HG03558 (cell line): ENCODE results near the gene HMGCR.
A peak's percentile ranks its signal among the peaks of the same experiment; 100 is the strongest.
"Not testable (repeated sequence)": the region's sequence is repeated elsewhere in the genome, so short reads cannot be mapped to it uniquely, and the experiment has no call there.

Experiments
- ATAC-seq: cut with Tn5 transposase; IDR thresholded peaks from one replicate; pipeline ENCODE4 v1.9.1; 2021; ENCODE audit warnings: moderate number of reproducible peaks; ENCODE audit not compliant: unreplicated experiment; ENCODE audit errors: extremely low read depth

HMGCR gene

DNA sequence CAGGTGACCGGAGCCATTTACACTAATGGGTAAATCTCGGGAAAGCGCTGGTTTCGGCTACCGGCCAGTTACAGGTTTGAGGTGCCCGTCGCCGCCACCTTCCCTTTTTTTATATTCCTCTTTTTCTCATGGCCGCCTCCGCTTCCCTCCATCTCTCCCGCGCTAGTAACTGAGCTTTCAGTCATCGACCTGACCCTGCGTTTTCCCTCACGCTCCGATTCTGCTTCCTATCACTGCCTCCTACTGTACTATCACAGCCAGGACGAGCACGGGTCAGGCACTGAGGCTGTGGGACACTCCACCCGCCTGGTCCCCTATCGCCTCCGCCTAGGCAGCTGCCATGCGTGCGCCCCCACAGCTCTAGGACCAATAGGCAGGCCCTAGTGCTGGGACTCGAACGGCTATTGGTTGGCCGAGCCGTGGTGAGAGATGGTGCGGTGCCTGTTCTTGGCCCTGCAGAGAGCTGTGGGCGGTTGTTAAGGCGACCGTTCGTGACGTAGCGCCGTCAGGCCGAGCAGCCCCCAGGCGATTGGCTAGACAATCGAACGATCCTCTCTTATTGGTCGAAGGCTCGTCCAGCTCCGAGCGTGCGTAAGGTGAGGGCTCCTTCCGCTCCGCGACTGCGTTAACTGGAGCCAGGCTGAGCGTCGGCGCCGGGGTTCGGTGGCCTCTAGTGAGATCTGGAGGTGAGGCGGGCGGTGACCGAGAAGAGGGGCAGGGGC lies at the start of gene HMGCR:
Gene HMGCR (plus strand): TSS at position 606 of the 722 bp plus-strand sequence. CDS start 5,386 bp downstream, outside the sequence.
- peak; percentile 96 for ATAC-seq

DNA sequence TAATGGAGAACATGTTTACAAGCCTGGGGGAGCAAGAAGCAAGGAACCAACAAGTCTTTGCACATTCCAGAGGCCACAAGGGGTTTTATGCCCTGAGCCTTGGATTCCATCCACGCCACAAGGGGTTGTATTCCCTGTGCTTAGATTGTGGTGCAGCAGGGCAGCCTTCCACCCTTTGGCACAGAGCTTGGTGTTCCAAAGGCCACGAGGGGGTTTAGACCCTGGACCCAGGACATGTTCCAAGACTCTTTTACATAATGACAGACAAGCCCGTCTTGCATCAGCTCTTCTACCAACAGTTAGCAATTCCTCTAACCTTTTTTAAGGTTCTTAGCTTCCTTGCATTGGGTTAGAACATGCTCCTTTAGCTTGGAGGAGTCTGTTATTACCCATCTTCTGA lies 45.2 kb upstream of the HMGCR start:
- not testable (repeated sequence) for ATAC-seq

- ATAC-seq, result no peak
Observed at GRCh38 chr5:75300084-75300483, 36.9 kb upstream of the HMGCR start.

GRCh38 chr5:75303419-75303818 lies 33.6 kb upstream of the HMGCR start:
- no peak for ATAC-seq

GRCh38 chr5:75304486-75304885 lies 32.5 kb upstream of the HMGCR start:
- ATAC-seq, result not testable (repeated sequence)

DNA sequence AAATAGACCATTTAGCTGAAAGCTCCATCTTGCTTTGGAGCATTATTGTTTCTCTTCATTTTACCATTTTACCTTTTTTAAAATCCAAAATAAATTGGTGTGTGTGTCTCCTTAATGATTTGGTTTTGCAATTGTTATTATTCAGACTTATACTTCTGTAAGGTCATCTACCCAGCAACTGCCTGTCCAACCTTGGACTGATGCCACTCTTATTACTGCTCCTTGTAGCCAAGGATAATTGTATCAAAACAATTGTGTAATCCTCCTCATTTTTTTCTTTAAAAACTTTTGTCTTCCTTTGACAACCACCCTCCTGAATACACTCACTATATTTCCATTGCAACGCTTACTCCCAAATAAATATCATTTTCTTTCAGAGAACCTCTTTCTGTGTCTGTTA lies 30.3 kb upstream of the HMGCR start:
- no peak for ATAC-seq

DNA sequence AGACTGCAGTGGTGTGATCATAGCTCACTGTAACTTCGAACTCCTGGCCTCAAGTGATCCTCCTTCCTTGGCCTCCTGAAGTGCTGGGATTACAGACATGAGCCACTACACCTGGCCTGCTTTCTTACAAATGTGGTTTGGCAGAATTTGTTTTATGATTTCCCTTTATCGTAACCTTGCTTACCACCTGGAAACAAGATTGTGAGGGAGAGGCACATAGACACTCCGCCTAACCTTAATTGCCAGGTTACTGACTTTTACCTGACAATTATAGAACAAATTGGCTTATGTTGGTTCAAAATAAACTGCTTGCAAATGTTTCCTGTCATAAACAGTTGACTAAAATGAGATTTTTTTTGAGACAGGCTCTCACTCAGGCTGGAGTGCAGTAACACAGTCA lies 26.8 kb upstream of the HMGCR start:
- no peak for ATAC-seq

DNA sequence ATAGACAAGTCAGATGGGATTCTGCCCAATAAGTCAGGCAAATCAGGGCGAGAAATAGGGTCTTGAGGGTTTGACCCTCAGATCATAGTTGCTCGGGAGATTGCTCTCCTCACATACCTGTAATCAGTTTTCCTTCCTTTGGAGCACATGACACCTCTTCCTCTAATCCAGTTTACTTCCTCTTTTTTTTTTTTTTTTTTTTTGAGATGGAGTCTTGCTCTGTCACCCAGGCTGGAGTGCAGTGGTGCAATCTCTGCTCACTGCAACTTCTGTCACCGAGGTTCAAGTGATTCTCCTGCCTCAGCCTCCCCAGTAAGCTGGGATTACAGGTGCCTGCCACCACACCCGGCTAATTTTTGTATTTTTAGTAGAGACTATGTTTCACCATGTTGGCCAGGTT lies 17.9 kb upstream of the HMGCR start:
- not testable (repeated sequence) for ATAC-seq

GRCh38 chr5:75319638-75320037 lies 17.4 kb upstream of the HMGCR start:
- ATAC-seq, result no peak

DNA sequence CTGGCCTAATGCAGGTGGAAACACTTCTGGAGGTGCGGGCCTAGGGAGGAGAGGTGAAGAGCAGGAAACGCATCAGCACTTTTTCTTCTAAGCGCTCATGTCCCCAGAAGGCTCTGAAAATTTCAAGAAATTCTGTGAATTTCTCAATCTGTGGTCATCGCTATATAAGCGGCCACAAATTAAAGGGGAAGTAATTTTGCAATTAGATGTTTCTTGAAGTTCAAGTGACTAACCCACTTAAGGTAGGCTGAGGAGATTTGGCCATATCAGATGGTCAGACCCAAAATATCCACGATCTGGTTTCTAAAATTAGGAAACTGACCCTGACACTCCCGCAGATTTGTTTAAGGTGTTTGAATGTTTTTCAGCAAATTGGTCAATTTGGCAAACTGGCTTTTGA lies 16.6 kb upstream of the HMGCR start:
- no peak for ATAC-seq

- no peak for ATAC-seq
Observed at GRCh38 chr5:75322066-75322465, 15.0 kb upstream of the HMGCR start.

DNA sequence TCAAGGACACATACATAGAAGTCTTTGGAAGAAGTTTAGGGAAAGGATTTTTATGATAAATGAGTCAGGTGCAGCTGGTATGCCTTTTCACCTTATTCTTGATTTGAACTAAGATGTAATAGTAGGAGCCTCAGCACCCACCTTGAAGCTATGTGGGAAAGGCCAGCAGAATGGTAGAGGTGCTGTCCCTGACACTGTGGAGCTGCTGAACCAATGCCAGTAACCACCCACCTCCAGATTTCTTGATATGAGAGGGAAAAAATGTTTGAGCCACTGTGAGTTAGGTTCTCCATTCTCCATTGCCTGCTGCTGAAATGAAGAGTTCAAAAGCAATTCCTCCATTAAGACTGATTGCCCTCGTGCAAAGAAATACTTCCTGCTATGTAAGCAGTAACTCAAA lies 12.2 kb upstream of the HMGCR start:
- ATAC-seq, result no peak

GRCh38 chr5:75325242-75325641 lies 11.8 kb upstream of the HMGCR start:
- ATAC-seq, result no peak

- no peak for ATAC-seq
Observed at GRCh38 chr5:75330404-75330803, 6.6 kb upstream of the HMGCR start.

DNA sequence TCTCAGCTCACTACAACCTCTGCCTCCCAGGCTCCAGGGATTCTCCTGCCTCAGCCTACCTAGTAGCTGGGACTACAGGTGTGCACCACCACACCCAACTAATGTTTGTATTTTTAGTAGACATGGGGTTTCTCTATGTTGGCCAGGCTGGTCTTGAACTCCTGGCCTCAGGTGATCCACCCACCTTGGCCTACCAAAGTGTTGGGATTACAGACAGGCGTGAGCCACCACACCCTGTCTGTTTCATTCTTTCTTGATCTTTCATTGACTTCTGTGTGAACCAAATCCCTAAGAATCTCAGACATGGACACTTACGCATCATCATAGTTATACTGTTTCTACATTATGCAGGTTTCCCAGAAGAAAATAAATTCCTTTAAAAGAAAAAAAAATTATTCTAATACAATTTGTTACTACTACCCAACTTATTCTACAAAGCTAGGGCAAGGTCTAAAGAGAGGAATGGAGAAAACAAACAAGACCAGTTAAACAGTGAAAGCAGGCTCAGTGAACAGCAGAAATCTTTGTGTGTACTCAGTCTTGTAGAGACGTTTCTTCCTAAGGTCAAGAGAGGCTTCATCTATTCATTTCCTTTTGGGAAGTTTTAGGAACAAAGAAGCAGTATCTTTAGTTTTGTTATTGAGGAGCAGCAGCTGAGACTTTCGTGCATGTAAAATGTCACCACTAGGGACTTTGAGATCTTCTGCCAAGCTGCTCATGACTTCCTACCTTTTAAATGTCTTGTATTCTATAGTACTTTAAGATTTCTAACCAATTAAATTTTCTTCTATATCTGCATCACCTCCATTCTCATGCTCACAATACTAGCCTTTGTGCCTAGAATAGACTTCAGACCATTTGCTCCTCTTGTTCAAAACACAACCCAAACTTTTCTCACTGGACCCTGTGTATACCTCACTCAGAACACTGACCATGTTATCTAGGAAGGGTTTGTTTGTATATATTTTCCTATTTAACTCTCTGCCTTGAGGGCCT lies 5.6 kb upstream of the HMGCR start:
- no peak for ATAC-seq

DNA sequence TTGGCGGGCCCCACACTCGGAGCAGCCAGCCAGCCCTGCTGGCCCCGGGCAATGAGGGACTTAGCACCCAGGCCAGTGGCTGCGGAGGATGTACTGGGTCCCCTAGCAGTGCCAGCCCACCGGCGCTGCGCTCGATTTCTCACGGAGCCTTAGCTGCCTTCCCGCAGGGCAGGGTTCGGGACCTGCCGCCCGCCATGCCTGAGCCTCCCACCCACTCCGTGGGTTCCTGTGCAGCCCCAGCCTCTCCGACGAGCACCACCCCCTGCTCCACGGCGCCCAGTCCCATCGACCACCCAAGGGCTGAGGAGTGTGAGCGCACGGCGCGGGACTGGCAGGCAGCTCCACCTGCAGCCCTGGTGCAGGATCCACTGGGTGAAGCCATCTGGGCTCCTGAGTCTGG lies 3.3 kb upstream of the HMGCR start:
- not testable (repeated sequence) for ATAC-seq

GRCh38 chr5:75334413-75334812 lies 2.6 kb upstream of the HMGCR start:
- ATAC-seq, result not testable (repeated sequence)

DNA sequence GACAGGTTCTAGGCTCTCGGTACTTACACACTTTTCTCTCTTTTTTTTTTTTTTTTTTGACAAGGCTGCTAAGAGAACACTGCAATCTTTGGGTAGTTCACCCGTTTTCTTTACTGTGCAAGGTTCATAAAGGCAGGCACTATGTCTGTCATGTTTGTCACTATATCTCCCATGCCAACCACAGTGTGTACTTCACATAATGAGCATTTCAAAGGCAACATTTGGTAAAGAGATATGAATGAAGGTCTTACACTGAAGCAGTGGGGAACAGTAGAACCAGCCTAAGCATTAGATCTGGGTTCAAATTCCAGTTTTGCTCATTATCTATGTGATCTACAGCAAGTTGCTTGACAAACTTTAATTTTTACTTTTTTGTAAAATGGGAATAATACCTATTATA lies 1.5 kb upstream of the HMGCR start:
- ATAC-seq, result no peak

- ATAC-seq, result no peak
Observed at GRCh38 chr5:75335952-75336614, 937 bp upstream of the HMGCR start.

DNA sequence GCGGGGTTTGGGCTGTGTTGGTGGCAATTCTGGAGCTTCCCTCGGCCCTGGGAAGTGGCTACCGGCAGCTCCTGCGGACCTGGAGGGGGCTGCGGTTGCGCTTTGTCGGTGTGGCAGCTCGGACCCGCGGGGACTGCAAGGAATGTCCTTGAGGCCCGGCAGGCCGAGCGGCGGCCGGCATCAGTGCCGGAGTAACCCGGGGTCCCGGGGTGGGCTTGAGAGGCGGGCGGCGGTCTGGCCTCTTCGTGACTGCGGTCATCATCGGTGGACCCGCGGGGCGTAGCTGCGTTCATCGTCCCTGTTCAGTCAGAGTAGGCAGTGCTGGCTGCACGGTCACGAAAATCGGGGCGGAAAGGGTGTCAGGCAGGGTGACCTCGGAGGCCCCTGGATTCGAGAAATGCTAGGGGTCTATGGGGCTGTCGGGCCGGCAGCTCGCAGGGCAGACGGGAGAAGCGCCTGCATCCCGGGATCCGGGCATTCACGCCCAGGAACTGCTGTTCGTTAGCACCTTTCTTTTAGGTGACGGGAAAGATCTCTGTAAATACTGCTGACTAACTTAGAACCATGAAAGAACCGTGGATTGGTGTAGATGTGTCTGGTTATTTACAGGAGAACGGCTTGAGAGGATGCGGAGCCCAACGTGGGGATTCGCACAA lies 474 bp downstream of the HMGCR start:
- no peak for ATAC-seq
